Naive thymus-derived CD4-positive, alpha-beta T cell (primary cell): ENCODE results near the gene SH3TC1. TPM values are rescaled to one million over a fixed set of nuclear protein-coding genes. Genes with fewer than 3 reads are reported as not detected.

Experiments
- ATAC-seq: fragments of 150-1000 bp; cut with Tn5 transposase; 2 replicates; pipeline ENCODE4 v1.10.0; 2021; ENCODE audit warnings: mild to moderate bottlenecking, moderate library complexity
- CTCF ChIA-PET: fragments of 350-600 bp; sonication (Branson Sonifier 250); formaldehyde crosslinking; loops from one replicate; lab custom pipeline; 2021; ENCODE audit warnings: antibody characterized with exemption; lab: Charles Lee
- POLR2A ChIA-PET: fragments of 350-600 bp; sonication (Branson Sonifier 250); formaldehyde crosslinking; loops from one replicate; lab custom pipeline; 2021; ENCODE audit warnings: antibody characterized with exemption, inconsistent platforms; lab: Charles Lee
- DNase-seq, 9 donors: peaks; one replicate each; pipeline versions ENCODE4 v3.0.0 to v3.0.0-alpha.2; 2020 to 2022; ENCODE audit warnings: mixed read lengths in 1 of 9
- H3K27ac ChIP-seq: one replicate; pipeline ENCODE4 v1.7.0; 2013; ENCODE audit warnings: mild to moderate bottlenecking, low read depth, low read length, moderate library complexity
- H3K27me3 ChIP-seq, 2 donors: one replicate each; pipeline ENCODE4 v1.7.0; 2013; ENCODE audit warnings: low read length in 2 of 2, mild to moderate bottlenecking in 2 of 2, moderate library complexity in 2 of 2; ENCODE audit not compliant: control insufficient read depth in 2 of 2, insufficient read depth in 2 of 2
- H3K36me3 ChIP-seq, 3 experiments: 1 replicate in 2 of 3; 2 replicates in 1 of 3; pipeline ENCODE4 v1.7.0; 2013; ENCODE audit warnings: low read length in 3 of 3, mild to moderate bottlenecking in 3 of 3, moderate library complexity in 1 of 3; ENCODE audit not compliant: insufficient read depth in 3 of 3, control insufficient read depth in 2 of 3
- H3K4me1 ChIP-seq, 2 donors: one replicate each; pipeline ENCODE4 v1.7.0; 2013; ENCODE audit warnings: low read length in 2 of 2, mild to moderate bottlenecking in 2 of 2, moderate library complexity in 1 of 2; ENCODE audit not compliant: control insufficient read depth in 2 of 2, insufficient read depth in 2 of 2
- H3K4me3 ChIP-seq: 2 replicates; pipeline ENCODE4 v1.7.0; 2013; ENCODE audit warnings: mild to moderate bottlenecking, low read length
- H3K9me3 ChIP-seq, 3 experiments: 1 replicate in 2 of 3; 2 replicates in 1 of 3; pipeline ENCODE4 v1.7.0; 2013; ENCODE audit warnings: low read length in 3 of 3; ENCODE audit not compliant: control insufficient read depth in 2 of 3
- H3K27ac Mint-ChIP-seq, 9 donors: one replicate each; pipeline ENCODE4 v1.8.0; 2020 to 2022; ENCODE audit warnings: mixed read lengths in 9 of 9, mild to moderate bottlenecking in 8 of 9, moderate library complexity in 5 of 9, inconsistent platforms in 2 of 9
- H3K27me3 Mint-ChIP-seq, 5 donors: one replicate each; pipeline ENCODE4 v1.8.0; 2021 to 2022; ENCODE audit warnings: mixed read lengths in 5 of 5, mild to moderate bottlenecking in 1 of 5
- H3K36me3 Mint-ChIP-seq, 5 donors: one replicate each; pipeline ENCODE4 v1.8.0; 2020 to 2022; ENCODE audit warnings: mixed read lengths in 5 of 5, mild to moderate bottlenecking in 3 of 5, inconsistent platforms in 1 of 5
- H3K4me1 Mint-ChIP-seq, 7 donors: one replicate each; pipeline ENCODE4 v1.8.0; 2020 to 2022; ENCODE audit warnings: mixed read lengths in 7 of 7, mild to moderate bottlenecking in 3 of 7, inconsistent platforms in 1 of 7
- H3K4me3 Mint-ChIP-seq, 10 donors: one replicate each; pipeline ENCODE4 v1.8.0; 2020 to 2022; ENCODE audit warnings: mild to moderate bottlenecking in 10 of 10, mixed read lengths in 10 of 10, moderate library complexity in 6 of 10, inconsistent platforms in 2 of 10
- H3K9me3 Mint-ChIP-seq, 11 donors: one replicate each; pipeline ENCODE4 v1.8.0; 2020 to 2022; ENCODE audit warnings: mixed read lengths in 11 of 11, mild to moderate bottlenecking in 4 of 11, inconsistent platforms in 1 of 11, moderate library complexity in 1 of 11
- intact Hi-C, 2 donors: fragments of 100-400 bp; cut with micrococcal nuclease; formaldehyde crosslinking; loops; one replicate each; pipeline ENCODE4 v1.15.1; 2023
- polyA plus RNA-seq, 2 donors: library from polyadenylated mRNA; unstranded; fragments of 300-500 nt; fragmentation: Illumina TruSeq; gene quantifications; one replicate each; pipeline ENCODE4 v1.2.3, GENCODE V29; 2021
- total RNA-seq, 6 experiments: library from RNA in 5 of 6; stranded (reverse) in 5 of 6; gene quantifications; 1 replicate in 5 of 6; 2 replicates in 1 of 6; pipeline ENCODE4 v1.2.3 and lab custom pipeline; 2021 to 2026

The SH3TC1 gene
- total and polyA plus RNA-seq, 7 experiments from 2014 or later: 6.5 to 120 (median 34.9) TPM

DNA sequence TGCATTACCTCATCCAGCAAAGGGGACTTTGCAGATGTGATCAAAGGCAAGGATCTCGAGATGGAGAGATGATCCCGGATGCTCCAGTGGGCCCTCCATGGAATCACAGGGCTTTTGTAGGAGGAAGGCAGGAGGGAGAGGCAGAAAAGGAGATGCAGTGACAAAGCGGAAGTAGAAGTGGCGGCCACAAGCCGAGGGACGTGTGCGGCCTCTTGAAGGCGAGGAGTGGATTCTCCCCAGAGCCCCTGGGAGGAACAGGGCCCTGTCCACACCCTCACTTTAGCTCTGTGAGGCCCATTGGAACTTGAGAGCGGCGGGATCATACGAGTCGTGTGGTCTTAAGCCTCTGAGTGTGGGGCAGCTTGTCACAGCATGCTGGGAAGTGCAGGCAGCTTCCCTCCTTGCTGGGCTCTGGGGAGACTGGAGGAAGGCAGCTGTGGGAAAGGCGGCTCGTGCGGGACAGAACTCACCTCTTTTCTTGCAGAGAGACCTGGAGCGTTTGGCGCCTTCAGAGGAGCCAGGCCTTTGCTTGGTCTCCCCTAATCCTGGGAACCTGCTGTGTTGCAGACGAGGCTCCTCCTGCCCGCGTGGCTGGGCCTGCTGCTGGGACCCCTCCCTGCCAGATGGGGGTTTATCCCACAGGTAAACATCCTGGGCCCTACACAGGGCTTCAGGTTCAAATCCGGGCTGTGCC is 10.2 kb downstream of the SH3TC1 start:
- ChIA-PET CTCF (no interaction called here), POLR2A (no interaction called here)
- Mint-ChIP-seq H3K27me3 (no peaks in the 10 kb centered on the region), H3K4me3 (no peak overlapping the region), H3K4me1 (peaks cover 0 to 19% (median 14%) of the 10 kb centered on the region in 7 donors), H3K27ac (peak overlapping the region in 1 of 9 donors; percentile 52), H3K36me3 (peaks cover 0 to 16% (median 4%) of the 10 kb centered on the region in 5 donors), H3K9me3 (no peaks in the 10 kb centered on the region)
- intact Hi-C loops: no loop called here
- Histone ChIP-seq H3K4me3 (no peak overlapping the region), H3K9me3 (no peaks in the 10 kb centered on the region), H3K27me3 (no peaks in the 10 kb centered on the region), H3K27ac (no peak overlapping the region), H3K4me1 (no peaks in the 10 kb centered on the region), H3K36me3 (peaks cover 0 to 59% (median 0%) of the 10 kb centered on the region in 3 experiments)
- ATAC-seq (no peak), DNase-seq (no peak)

DNA sequence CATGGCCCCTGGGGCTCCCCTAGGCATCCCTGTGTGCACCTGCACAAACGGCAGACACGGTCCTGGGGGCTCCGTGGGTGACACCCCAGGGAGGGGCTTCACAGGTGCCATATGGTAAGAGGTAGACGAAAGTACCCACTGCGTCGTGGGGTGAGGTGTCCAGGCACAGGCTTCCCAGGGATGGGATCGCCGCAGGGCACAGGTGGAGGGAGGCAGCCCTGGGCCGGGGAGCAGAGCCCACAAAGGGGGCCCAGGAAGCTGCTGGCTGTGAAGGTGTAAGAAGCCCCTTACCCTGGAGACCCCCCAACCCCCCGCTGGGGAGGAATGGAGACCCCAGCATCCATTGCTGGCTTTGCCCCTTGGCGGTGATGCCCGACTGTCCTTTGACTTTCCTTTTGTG is 10.9 kb downstream of the SH3TC1 start:
- Mint-ChIP-seq H3K36me3 (peaks cover 0 to 23% (median 4%) of the 10 kb centered on the region in 5 donors), H3K4me1 (peaks cover 0 to 15% (median 13%) of the 10 kb centered on the region in 7 donors), H3K27me3 (no peaks in the 10 kb centered on the region), H3K9me3 (no peaks in the 10 kb centered on the region), H3K27ac (no peak overlapping the region), H3K4me3 (no peak overlapping the region)
- CTCF ChIA-PET: no interaction called here
- no peaks in the 10 kb centered on the region for H3K27me3 ChIP-seq
- no peak for DNase-seq
- H3K4me3 ChIP-seq: no peak overlapping the region
- no peak for ATAC-seq
- no peaks in the 10 kb centered on the region for H3K9me3 ChIP-seq
- H3K4me1 ChIP-seq: no peaks in the 10 kb centered on the region
- no peak overlapping the region for H3K27ac ChIP-seq
- peaks cover 0 to 59% (median 0%) of the 10 kb centered on the region in 3 experiments for H3K36me3 ChIP-seq
- POLR2A ChIA-PET: no interaction called here
- intact Hi-C loops: no loop called here

DNA sequence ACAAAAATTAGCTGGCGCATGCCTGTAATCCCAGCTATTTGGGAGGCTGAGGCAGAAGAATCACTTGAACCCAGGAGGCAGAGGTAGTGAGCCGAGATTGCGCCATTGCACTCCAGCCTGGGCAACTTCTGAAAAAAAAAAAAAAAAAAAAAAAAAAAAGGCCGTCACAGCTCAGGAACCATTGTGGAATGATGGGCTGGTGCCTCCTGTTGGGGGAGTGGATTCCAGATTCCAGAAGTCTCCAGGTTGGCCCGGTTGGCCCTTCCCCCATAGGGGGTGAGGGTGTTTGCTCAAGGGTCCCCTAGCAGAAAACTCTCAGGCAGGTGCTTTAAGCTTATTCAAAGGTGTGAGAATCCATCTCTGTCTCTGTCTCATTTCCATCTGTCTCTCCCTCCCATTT is 11.5 kb downstream of the SH3TC1 start:
- peaks cover 0 to 15% (median 11%) of the 10 kb centered on the region in 7 donors for H3K4me1 Mint-ChIP-seq

DNA sequence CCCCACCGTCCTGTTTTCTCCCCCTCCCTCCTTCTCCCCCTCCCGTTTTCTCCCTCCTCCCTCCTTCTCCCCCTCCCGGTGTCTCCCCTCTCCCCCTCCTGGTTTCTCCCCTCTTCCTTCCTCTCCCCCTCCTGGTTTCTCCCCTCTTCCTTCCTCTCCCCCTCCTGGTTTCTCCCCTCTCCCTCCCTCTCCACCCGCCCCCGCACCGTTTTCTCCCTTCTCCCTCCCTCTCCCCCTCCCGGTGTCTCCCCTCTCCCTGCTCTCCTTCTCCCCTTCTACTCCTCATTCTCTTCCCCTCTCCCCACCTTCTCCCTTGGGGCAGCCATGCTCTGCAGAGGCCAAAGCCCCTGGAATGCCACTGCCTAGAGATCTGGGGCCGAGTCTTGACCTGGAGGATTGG is 12.2 kb downstream of the SH3TC1 start:
- CTCF ChIA-PET: no interaction called here
- Mint-ChIP-seq H3K36me3 (peaks cover 0 to 29% (median 4%) of the 10 kb centered on the region in 5 donors), H3K4me1 (peaks cover 0 to 14% (median 5%) of the 10 kb centered on the region in 7 donors), H3K27me3 (no peaks in the 10 kb centered on the region), H3K4me3 (no peak overlapping the region), H3K27ac (peak overlapping the region in 1 of 9 donors; percentile 77), H3K9me3 (no peaks in the 10 kb centered on the region)
- no peaks in the 10 kb centered on the region for H3K9me3 ChIP-seq
- POLR2A ChIA-PET: no interaction called here
- H3K4me3 ChIP-seq: no peak overlapping the region
- DNase-seq (no peak), ATAC-seq (no peak)
- no peak overlapping the region for H3K27ac ChIP-seq
- intact Hi-C loops: no loop called here
- H3K4me1 ChIP-seq: no peaks in the 10 kb centered on the region
- H3K36me3 ChIP-seq: peaks cover 0 to 65% (median 0%) of the 10 kb centered on the region in 3 experiments
- no peaks in the 10 kb centered on the region for H3K27me3 ChIP-seq

More for the DNA sequence above, 11.5 kb downstream of the SH3TC1 start:
- H3K36me3 ChIP-seq: peaks cover 0 to 64% (median 0%) of the 10 kb centered on the region in 3 experiments
- no peak overlapping the region for H3K27ac ChIP-seq
- intact Hi-C loops: no loop called here
- Mint-ChIP-seq H3K4me3 (no peak overlapping the region), H3K27ac (no peak overlapping the region), H3K36me3 (peaks cover 0 to 29% (median 4%) of the 10 kb centered on the region in 5 donors), H3K27me3 (no peaks in the 10 kb centered on the region), H3K9me3 (no peaks in the 10 kb centered on the region)
- ChIA-PET CTCF (no interaction called here), POLR2A (no interaction called here)
- no peaks in the 10 kb centered on the region for H3K9me3 ChIP-seq
- no peaks in the 10 kb centered on the region for H3K27me3 ChIP-seq
- ATAC-seq (no peak), DNase-seq (no peak)
- no peaks in the 10 kb centered on the region for H3K4me1 ChIP-seq
- no peak overlapping the region for H3K4me3 ChIP-seq

DNA sequence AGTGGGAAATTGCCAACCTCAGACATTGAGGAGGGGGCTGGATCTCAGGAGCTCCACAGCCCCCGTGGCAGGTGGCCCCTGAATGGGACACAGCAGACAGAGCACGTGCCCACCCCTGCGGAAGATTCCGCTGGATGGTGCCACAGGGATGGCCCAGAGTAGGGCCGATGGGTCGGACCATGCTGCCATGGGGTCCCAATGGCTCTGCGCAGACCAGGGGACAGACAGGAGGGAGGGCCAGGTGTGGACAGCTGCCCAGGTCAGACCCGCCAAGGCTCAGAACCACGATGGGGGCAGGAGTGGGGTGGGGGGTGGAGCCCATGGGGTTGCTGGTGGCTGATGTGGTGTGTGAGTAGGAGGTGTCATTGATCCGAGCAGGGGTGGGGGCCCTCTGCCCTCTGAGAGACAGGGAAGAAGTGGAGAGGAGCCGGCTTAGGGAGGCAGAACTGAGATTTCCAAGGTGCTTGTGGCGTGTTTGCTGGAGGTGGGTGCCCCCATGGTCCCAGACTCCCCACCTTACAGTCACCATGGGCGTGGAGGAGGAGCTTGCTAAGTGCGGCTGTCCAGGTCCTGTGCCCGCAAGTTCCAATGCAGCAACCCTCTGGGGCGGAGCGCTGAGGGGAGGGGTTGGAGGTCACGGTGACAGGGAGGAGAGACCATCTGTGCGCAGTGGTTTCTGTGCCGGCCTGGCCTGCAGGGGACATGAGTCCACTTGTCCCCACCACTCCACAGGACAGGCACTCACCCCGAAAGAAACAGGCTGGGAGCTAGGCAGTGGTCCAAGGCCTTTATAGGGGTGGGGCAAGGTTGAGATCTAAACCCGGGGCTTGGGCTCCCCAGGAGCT is 12.9 kb downstream of the SH3TC1 start:
- DNase-seq: no peak
- H3K36me3 Mint-ChIP-seq: peaks cover 0 to 29% (median 4%) of the 10 kb centered on the region in 5 donors
- no peaks in the 10 kb centered on the region for H3K27me3 Mint-ChIP-seq
- Histone ChIP-seq H3K27ac (no peak overlapping the region), H3K27me3 (no peaks in the 10 kb centered on the region), H3K4me3 (no peak overlapping the region), H3K9me3 (no peaks in the 10 kb centered on the region), H3K36me3 (peaks cover 0 to 67% (median 0%) of the 10 kb centered on the region in 3 experiments), H3K4me1 (no peaks in the 10 kb centered on the region)
- H3K27ac Mint-ChIP-seq: peak overlapping the region in 3 of 9 donors; percentile 28 to 77 (median 56)
- CTCF ChIA-PET: no interaction called here
- no peak overlapping the region for H3K4me3 Mint-ChIP-seq
- H3K4me1 Mint-ChIP-seq: peaks cover 0 to 10% (median 5%) of the 10 kb centered on the region in 7 donors
- no peaks in the 10 kb centered on the region for H3K9me3 Mint-ChIP-seq
- no peak for ATAC-seq
- intact Hi-C loops: no loop called here
- POLR2A ChIA-PET: no interaction called here

DNA sequence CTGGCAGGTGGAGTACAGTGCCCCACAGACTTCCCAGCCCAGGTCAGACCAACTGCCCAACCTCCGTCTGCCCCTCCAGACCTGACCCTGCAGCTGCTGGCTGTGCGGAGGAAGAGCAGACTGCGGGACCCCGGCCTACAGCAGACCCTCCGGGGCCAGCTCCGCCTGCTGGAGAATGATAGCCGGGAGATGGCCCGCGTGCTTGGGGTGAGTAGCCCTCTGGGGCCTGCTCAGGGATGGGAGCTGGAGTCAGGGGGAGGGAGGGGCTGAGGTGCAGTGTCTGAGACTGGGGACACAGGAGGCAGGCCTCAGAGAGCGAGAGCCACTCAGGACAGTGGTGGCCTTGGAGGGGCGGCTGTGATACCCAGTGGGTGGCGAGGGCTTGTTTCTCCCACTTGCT is 13.5 kb downstream of the SH3TC1 start:
- Histone ChIP-seq H3K9me3 (no peaks in the 10 kb centered on the region), H3K27me3 (no peaks in the 10 kb centered on the region), H3K4me3 (no peak overlapping the region), H3K27ac (no peak overlapping the region), H3K4me1 (no peaks in the 10 kb centered on the region), H3K36me3 (peaks cover 0 to 69% (median 0%) of the 10 kb centered on the region in 3 experiments)
- no peaks in the 10 kb centered on the region for H3K9me3 Mint-ChIP-seq
- no peak overlapping the region for H3K27ac Mint-ChIP-seq
- ATAC-seq (no peak), DNase-seq (no peak)
- H3K4me1 Mint-ChIP-seq: peaks cover 0 to 5% (median under 1%) of the 10 kb centered on the region in 7 donors
- no peaks in the 10 kb centered on the region for H3K27me3 Mint-ChIP-seq
- POLR2A ChIA-PET: no interaction called here
- intact Hi-C loops: no loop called here
- H3K36me3 Mint-ChIP-seq: peaks cover 0 to 28% (median 4%) of the 10 kb centered on the region in 5 donors
- no peak overlapping the region for H3K4me3 Mint-ChIP-seq
- CTCF ChIA-PET: no interaction called here
